H9 (cell line): ENCODE data around the gene DGKH. TPM values are rescaled to one million over a fixed set of nuclear protein-coding genes. Genes with fewer than 3 reads are reported as not detected.
A peak's percentile ranks its signal among the peaks of the same experiment; 100 is the strongest.

Experiments
- DNase-seq: peaks from one replicate; pipeline ENCODE4 v3.0.0-alpha.2; 2017
- H2AFZ ChIP-seq: one replicate; pipeline ENCODE4 v1.6.1; 2013; ENCODE audit warnings: mild to moderate bottlenecking, low read length, control low read depth, moderate library complexity
- H2AK5ac ChIP-seq: 2 replicates; pipeline ENCODE4 v1.6.1; 2013; ENCODE audit warnings: low read length, control low read depth, mixed read lengths; ENCODE audit not compliant: insufficient read length
- H2BK120ac ChIP-seq: one replicate; pipeline ENCODE4 v1.6.1; 2013; ENCODE audit warnings: low read depth, mild to moderate bottlenecking, low read length, control low read depth, inconsistent platforms; ENCODE audit not compliant: poor library complexity, severe bottlenecking
- H2BK12ac ChIP-seq: 2 replicates; pipeline ENCODE4 v1.6.1; 2013; ENCODE audit warnings: low read length, control low read depth, mixed read lengths, low read depth; ENCODE audit not compliant: insufficient read length
- H2BK15ac ChIP-seq: 2 replicates; pipeline ENCODE4 v1.6.1; 2013; ENCODE audit warnings: low read depth, low read length, control low read depth
- H2BK20ac ChIP-seq: one replicate; pipeline ENCODE4 v1.6.1; 2013; ENCODE audit warnings: low read depth, mild to moderate bottlenecking, low read length, control low read depth, inconsistent platforms; ENCODE audit not compliant: poor library complexity, severe bottlenecking
- H2BK5ac ChIP-seq: 2 replicates; pipeline ENCODE4 v1.6.1; 2013; ENCODE audit warnings: low read length, control low read depth, mixed read lengths; ENCODE audit not compliant: insufficient read length
- H3K14ac ChIP-seq: 2 replicates; pipeline ENCODE4 v1.6.1; 2013; ENCODE audit warnings: low read length, control low read depth; ENCODE audit not compliant: insufficient read depth
- H3K18ac ChIP-seq: 2 replicates; pipeline ENCODE4 v1.6.1; 2013; ENCODE audit warnings: low read depth, mild to moderate bottlenecking, mixed read lengths, low read length, control low read depth; ENCODE audit not compliant: insufficient read length
- H3K23ac ChIP-seq: 2 replicates; pipeline ENCODE4 v1.6.1; 2013; ENCODE audit warnings: low read length, control low read depth, mixed read lengths, low read depth; ENCODE audit not compliant: insufficient read length
- H3K23me2 ChIP-seq: 2 replicates; pipeline ENCODE4 v1.6.1; 2013; ENCODE audit warnings: low read depth, mild to moderate bottlenecking, mixed read lengths, low read length, control low read depth; ENCODE audit not compliant: insufficient read length, poor library complexity, severe bottlenecking
- H3K27ac ChIP-seq: 2 replicates; pipeline ENCODE4 v1.5.1; 2013; ENCODE audit warnings: low read length, control low read depth, mixed read lengths, low read depth; ENCODE audit not compliant: insufficient read length
- H3K27me3 ChIP-seq: 2 replicates; pipeline ENCODE4 v1.6.1; 2013; ENCODE audit warnings: low read length, control low read depth, inconsistent platforms; ENCODE audit not compliant: insufficient read depth
- H3K4ac ChIP-seq: 2 replicates; pipeline ENCODE4 v1.6.1; 2013; ENCODE audit warnings: low read depth, mild to moderate bottlenecking, control low read depth, inconsistent platforms, low read length, moderate library complexity
- H3K4me1 ChIP-seq: 2 replicates; pipeline ENCODE4 v1.6.1; 2013; ENCODE audit warnings: low read length, control low read depth, inconsistent platforms; ENCODE audit not compliant: insufficient read depth
- H3K4me2 ChIP-seq: 2 replicates; pipeline ENCODE4 v1.6.1; 2013; ENCODE audit warnings: low read length, control low read depth, mixed read lengths; ENCODE audit not compliant: insufficient read length, insufficient read depth
- H3K56ac ChIP-seq: 2 replicates; pipeline ENCODE4 v1.6.1; 2013; ENCODE audit warnings: low read depth, mild to moderate bottlenecking, mixed read lengths, low read length, control low read depth; ENCODE audit not compliant: insufficient read length
- H3K79me1 ChIP-seq: 2 replicates; pipeline ENCODE4 v1.6.1; 2013; ENCODE audit warnings: low read depth, mild to moderate bottlenecking, moderate library complexity, low read length, control low read depth, inconsistent platforms; ENCODE audit not compliant: insufficient read depth, poor library complexity, severe bottlenecking
- H3K79me2 ChIP-seq: 2 replicates; pipeline ENCODE4 v1.6.1; 2013; ENCODE audit warnings: low read length, control low read depth, inconsistent platforms; ENCODE audit not compliant: insufficient read depth
- H3K9ac ChIP-seq: 2 replicates; pipeline ENCODE4 v1.6.1; 2013; ENCODE audit warnings: low read length, control low read depth, mixed read lengths; ENCODE audit not compliant: insufficient read length; ENCODE audit errors: extremely low read depth
- H3K9me3 ChIP-seq: one replicate; pipeline ENCODE4 v1.6.1; 2013; ENCODE audit warnings: low read depth, low read length, inconsistent platforms; ENCODE audit not compliant: control insufficient read depth
- H3T11ph ChIP-seq: one replicate; pipeline ENCODE4 v1.6.1; 2013; ENCODE audit warnings: mild to moderate bottlenecking, low read length, control low read depth, inconsistent platforms
- H4K20me1 ChIP-seq: one replicate; pipeline ENCODE4 v1.6.1; 2013; ENCODE audit not compliant: control insufficient read depth, insufficient read length, insufficient read depth
- H4K5ac ChIP-seq: 2 replicates; pipeline ENCODE4 v1.6.1; 2013; ENCODE audit warnings: low read depth, mild to moderate bottlenecking, mixed read lengths, low read length, control low read depth; ENCODE audit not compliant: insufficient read length
- H4K8ac ChIP-seq: replicated peaks from 2 replicates; pipeline ENCODE4 v1.6.1; 2013; ENCODE audit warnings: low read length, control low read depth, mixed read lengths, low read depth; ENCODE audit not compliant: insufficient read length
- H4K91ac ChIP-seq: 2 replicates; pipeline ENCODE4 v1.6.1; 2013; ENCODE audit warnings: low read depth, mild to moderate bottlenecking, moderate library complexity, mixed read lengths, low read length, control low read depth; ENCODE audit not compliant: insufficient read length
- H3K27ac Mint-ChIP-seq, 3 experiments: 2 replicates in 2 of 3; 3 replicates in 1 of 3; pipeline ENCODE4 v1.8.0; 2020 to 2021; ENCODE audit warnings: mixed read lengths in 3 of 3, mild to moderate bottlenecking in 1 of 3, moderate library complexity in 1 of 3
- H3K27me3 Mint-ChIP-seq: 2 replicates; pipeline ENCODE4 v1.8.0; 2021; ENCODE audit warnings: low read depth, mild to moderate bottlenecking, moderate library complexity, mixed read lengths
- H3K36me3 Mint-ChIP-seq, 3 experiments: 2 replicates in 2 of 3; 3 replicates in 1 of 3; pipeline ENCODE4 v1.8.0; 2020 to 2021; ENCODE audit warnings: low read depth in 3 of 3, mixed read lengths in 3 of 3; ENCODE audit not compliant: insufficient read depth in 1 of 3
- H3K4me1 Mint-ChIP-seq, 2 experiments: 2 replicates each; pipeline ENCODE4 v1.8.0; 2020; ENCODE audit warnings: mixed read lengths in 2 of 2
- H3K4me3 Mint-ChIP-seq, 2 experiments: 2 replicates in 1 of 2; 3 replicates in 1 of 2; pipeline ENCODE4 v1.8.0; 2020 to 2021; ENCODE audit warnings: mild to moderate bottlenecking in 2 of 2, mixed read lengths in 2 of 2, moderate library complexity in 1 of 2
- H3K9me3 Mint-ChIP-seq, 2 experiments: 2 replicates in 1 of 2; 3 replicates in 1 of 2; pipeline ENCODE4 v1.8.0; 2020; ENCODE audit warnings: mild to moderate bottlenecking in 2 of 2, mixed read lengths in 2 of 2, moderate library complexity in 1 of 2
- WGBS: extraction: QIAGEN DNeasy Blood & Tissue Kit; methylation state at CpG from one replicate; pipeline ENCODE4 v1.1.7; 2013; ENCODE audit warnings: missing lambda C conversion rate, low lambda C conversion rate, mixed read lengths; ENCODE audit not compliant: insufficient read length; ENCODE audit errors: extremely low coverage; 5-methylcytosine and 5-hydroxymethylcytosine counted together
- total RNA-seq: library from RNA; stranded (reverse); gene quantifications from 2 replicates; pipeline ENCODE4 v1.2.1, GENCODE V29; 2021
- TF ChIP-seq, protein P1 (sequence below): fragments of 200-600 bp; sonication (generic); conservative IDR thresholded peaks from 3 replicates; pipeline ENCODE4 v1.8.0; 2021; ENCODE audit warnings: antibody characterized with exemption, mild to moderate bottlenecking

DGKH gene
- total RNA-seq, 1 experiment from 2014 or later, result 8.6 TPM

DNA sequence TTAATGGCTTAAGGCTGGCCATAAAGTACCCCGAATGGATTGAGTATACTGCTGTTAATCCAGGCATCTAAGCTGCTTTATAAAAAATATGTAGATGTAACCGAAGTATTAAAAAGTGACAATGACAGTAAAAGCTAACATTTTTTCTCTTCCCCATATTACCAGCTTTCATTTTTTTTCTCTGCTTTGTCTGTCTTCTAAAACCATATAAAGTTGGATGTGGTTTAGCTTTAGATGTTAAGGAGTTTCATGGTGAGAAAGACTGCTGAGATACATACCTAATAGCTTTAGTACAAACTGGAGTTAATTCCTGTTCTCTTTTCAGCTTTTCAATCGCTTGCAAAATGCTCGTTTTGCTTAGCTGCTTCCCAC lies 224.3 kb downstream of the DGKH start:
- peaks cover 18 to 24% of the 10 kb centered on the region in 2 experiments for H3K9me3 Mint-ChIP-seq
- H3K79me1 ChIP-seq, result no peaks in the 10 kb centered on the region
- H3K27me3 Mint-ChIP-seq, result no peaks in the 10 kb centered on the region; the same call in none of the 2 replicates
- H3K27ac ChIP-seq, result no peak overlapping the region
- no peak overlapping the region for H2BK12ac ChIP-seq
- no peaks in the 10 kb centered on the region for H4K20me1 ChIP-seq
- no peak overlapping the region for H3T11ph ChIP-seq
- H3K4me1 Mint-ChIP-seq, result peaks cover 42 to 44% of the 10 kb centered on the region in 2 experiments
- H2BK120ac ChIP-seq, result no peak overlapping the region
- H4K5ac ChIP-seq, result no peak overlapping the region
- H2BK20ac ChIP-seq, result no peak overlapping the region
- no peak overlapping the region for H3K56ac ChIP-seq
- H3K4me2 ChIP-seq, result peak overlapping the region; percentile 69
- peaks cover 8 to 19% (median 11%) of the 10 kb centered on the region in 3 experiments; a peak in 6 of 7 replicates for H3K36me3 Mint-ChIP-seq
- peaks cover 4% of the 10 kb centered on the region for H3K23me2 ChIP-seq
- no peak for DNase-seq
- no peak overlapping the region for H3K18ac ChIP-seq
- H3K27me3 ChIP-seq, result no peaks in the 10 kb centered on the region
- no peak overlapping the region for H2BK15ac ChIP-seq
- H4K91ac ChIP-seq, result no peak overlapping the region
- H3K9me3 ChIP-seq, result no peaks in the 10 kb centered on the region
- peaks cover 3% of the 10 kb centered on the region; the same call in 1 of the 2 replicates for H3K4me1 ChIP-seq
- H3K9ac ChIP-seq, result peak overlapping the region; percentile 56
- H3K27ac Mint-ChIP-seq, result no peak overlapping the region; a peak in 1 of 7 replicates
- no peak overlapping the region for H2BK5ac ChIP-seq
- no peak overlapping the region for H4K8ac ChIP-seq
- TF ChIP-seq, protein P1, sequence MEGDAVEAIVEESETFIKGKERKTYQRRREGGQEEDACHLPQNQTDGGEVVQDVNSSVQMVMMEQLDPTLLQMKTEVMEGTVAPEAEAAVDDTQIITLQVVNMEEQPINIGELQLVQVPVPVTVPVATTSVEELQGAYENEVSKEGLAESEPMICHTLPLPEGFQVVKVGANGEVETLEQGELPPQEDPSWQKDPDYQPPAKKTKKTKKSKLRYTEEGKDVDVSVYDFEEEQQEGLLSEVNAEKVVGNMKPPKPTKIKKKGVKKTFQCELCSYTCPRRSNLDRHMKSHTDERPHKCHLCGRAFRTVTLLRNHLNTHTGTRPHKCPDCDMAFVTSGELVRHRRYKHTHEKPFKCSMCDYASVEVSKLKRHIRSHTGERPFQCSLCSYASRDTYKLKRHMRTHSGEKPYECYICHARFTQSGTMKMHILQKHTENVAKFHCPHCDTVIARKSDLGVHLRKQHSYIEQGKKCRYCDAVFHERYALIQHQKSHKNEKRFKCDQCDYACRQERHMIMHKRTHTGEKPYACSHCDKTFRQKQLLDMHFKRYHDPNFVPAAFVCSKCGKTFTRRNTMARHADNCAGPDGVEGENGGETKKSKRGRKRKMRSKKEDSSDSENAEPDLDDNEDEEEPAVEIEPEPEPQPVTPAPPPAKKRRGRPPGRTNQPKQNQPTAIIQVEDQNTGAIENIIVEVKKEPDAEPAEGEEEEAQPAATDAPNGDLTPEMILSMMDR, result no peak
- H2AFZ ChIP-seq, result no peak overlapping the region
- H3K14ac ChIP-seq, result no peak overlapping the region
- H3K4me3 Mint-ChIP-seq, result peak overlapping the region; percentile 94 to 96
- no peak overlapping the region for H3K23ac ChIP-seq
- no peak overlapping the region for H2AK5ac ChIP-seq
- no CpG with 5 or more reads among the region's 4 CpGs for WGBS
- no peak overlapping the region for H3K4ac ChIP-seq
- peaks cover 9% of the 10 kb centered on the region; the same call in 1 of the 2 replicates for H3K79me2 ChIP-seq
